ENCODE data around the gene MAGEA3.

DNA sequence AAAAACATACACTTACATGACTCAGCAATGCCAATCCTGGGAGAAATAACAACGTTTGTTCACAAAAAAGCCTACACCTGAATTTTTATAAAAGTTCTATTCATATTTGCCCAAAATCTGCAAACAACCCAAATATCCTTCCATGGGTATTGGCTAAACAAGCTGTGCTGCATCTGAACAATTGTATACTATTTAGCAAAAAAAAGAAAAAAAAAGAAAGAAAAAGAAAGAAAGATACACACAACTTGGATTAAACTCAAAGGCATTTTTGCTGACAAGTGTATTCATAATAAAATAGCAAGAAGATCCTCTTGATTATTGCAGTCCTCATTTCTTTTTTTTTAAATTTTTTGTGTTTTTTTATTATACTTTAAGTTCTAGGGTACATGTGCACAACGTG, 24.5 kb upstream of the MAGEA3 start:
- TF ChIP-seq, protein P1, sequence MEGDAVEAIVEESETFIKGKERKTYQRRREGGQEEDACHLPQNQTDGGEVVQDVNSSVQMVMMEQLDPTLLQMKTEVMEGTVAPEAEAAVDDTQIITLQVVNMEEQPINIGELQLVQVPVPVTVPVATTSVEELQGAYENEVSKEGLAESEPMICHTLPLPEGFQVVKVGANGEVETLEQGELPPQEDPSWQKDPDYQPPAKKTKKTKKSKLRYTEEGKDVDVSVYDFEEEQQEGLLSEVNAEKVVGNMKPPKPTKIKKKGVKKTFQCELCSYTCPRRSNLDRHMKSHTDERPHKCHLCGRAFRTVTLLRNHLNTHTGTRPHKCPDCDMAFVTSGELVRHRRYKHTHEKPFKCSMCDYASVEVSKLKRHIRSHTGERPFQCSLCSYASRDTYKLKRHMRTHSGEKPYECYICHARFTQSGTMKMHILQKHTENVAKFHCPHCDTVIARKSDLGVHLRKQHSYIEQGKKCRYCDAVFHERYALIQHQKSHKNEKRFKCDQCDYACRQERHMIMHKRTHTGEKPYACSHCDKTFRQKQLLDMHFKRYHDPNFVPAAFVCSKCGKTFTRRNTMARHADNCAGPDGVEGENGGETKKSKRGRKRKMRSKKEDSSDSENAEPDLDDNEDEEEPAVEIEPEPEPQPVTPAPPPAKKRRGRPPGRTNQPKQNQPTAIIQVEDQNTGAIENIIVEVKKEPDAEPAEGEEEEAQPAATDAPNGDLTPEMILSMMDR (IDR thresholded peaks at IDR 0.05) = no peak
- TF ChIP-seq POLR2A (IDR thresholded peaks at IDR 0.05) = no peak
- no peak for TF ChIP-seq EP300 (IDR thresholded peaks at IDR 0.05; ENCODE audit: low read depth)

Measured in transverse colon (tissue), 3 donors.